Liver (tissue), 3 donors: Measurements from ENCODE around the gene UBA3.

Experiments
- JUND ChIP-seq, 2 donors: IDR thresholded peaks; 2 replicates each; pipeline ENCODE4 v1.6.1; 2016; ENCODE audit warnings: antibody characterized with exemption in 2 of 2
- TF ChIP-seq, protein P1 (sequence below): fragments of 150-350 bp; IDR thresholded peaks from 2 replicates; pipeline ENCODE4 v1.5.1; 2017; ENCODE audit warnings: improper control_type of control experiment, low read depth, low read length; ENCODE audit not compliant: missing input control
- donor health status: healthy.
- donor health status: healthy.

GRCh38 chr3:69128509-69128908, 48.3 kb upstream of the UBA3 start:
- TF ChIP-seq, protein P1, sequence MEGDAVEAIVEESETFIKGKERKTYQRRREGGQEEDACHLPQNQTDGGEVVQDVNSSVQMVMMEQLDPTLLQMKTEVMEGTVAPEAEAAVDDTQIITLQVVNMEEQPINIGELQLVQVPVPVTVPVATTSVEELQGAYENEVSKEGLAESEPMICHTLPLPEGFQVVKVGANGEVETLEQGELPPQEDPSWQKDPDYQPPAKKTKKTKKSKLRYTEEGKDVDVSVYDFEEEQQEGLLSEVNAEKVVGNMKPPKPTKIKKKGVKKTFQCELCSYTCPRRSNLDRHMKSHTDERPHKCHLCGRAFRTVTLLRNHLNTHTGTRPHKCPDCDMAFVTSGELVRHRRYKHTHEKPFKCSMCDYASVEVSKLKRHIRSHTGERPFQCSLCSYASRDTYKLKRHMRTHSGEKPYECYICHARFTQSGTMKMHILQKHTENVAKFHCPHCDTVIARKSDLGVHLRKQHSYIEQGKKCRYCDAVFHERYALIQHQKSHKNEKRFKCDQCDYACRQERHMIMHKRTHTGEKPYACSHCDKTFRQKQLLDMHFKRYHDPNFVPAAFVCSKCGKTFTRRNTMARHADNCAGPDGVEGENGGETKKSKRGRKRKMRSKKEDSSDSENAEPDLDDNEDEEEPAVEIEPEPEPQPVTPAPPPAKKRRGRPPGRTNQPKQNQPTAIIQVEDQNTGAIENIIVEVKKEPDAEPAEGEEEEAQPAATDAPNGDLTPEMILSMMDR = no peak
- no peak for TF ChIP-seq JUND (IDR thresholded peaks at IDR 0.05)
